Endothelial cell of umbilical vein (primary cell): ENCODE measurements around the gene ZNF580. TPM values are rescaled to one million over a fixed set of nuclear protein-coding genes. Genes with fewer than 3 reads are reported as not detected.

Experiments
- BruUV-seq: library from RNA; stranded (reverse); fragments of 400-500 nt; replicated peaks from 2 replicates; lab custom pipeline; 2021; lab: Mats Ljungman, UMichigan
- CTCF ChIA-PET: fragments of 300-600, 350-600 bp; sonication (Branson Sonifier 250); formaldehyde crosslinking; loops from one replicate; lab custom pipeline; 2021; ENCODE audit warnings: antibody characterized with exemption, inconsistent platforms; lab: Charles Lee
- POLR2A ChIA-PET: fragments of 300-600, 350-600 bp; sonication (Branson Sonifier 250); formaldehyde crosslinking; loops from one replicate; lab custom pipeline; 2021; ENCODE audit warnings: antibody characterized with exemption, inconsistent platforms; lab: Charles Lee
- DNase-seq: peaks from one replicate; pipeline ENCODE4 v3.0.0-alpha.2; 2011; ENCODE audit warnings: low read depth, low spot score
- FAIRE-seq: peaks from 2 replicates; lab custom pipeline; 2011; peaks lifted over from hg19 to GRCh38; lab: Jason Lieb, UNC
- H2AFZ ChIP-seq: 2 replicates; pipeline ENCODE4 v1.6.0; 2012; ENCODE audit warnings: low read depth, low read length, control low read depth, inconsistent platforms
- H3K27ac ChIP-seq: 2 replicates; pipeline ENCODE4 v1.5.1; 2011; ENCODE audit warnings: low read depth, mild to moderate bottlenecking, control low read depth, low read length, moderate library complexity; ENCODE audit not compliant: insufficient read depth
- H3K27me3 ChIP-seq, 2 experiments: 2 replicates each; pipeline versions ENCODE4 v1.6.0 to v1.6.1; 2011; ENCODE audit warnings: low read length in 2 of 2, mixed read lengths in 1 of 2; ENCODE audit not compliant: control insufficient read depth in 2 of 2, insufficient read depth in 2 of 2
- H3K36me3 ChIP-seq, 2 experiments: 2 replicates in 1 of 2; 3 replicates in 1 of 2; pipeline ENCODE4 v1.5.1; 2011; ENCODE audit warnings: low read length in 2 of 2, mild to moderate bottlenecking in 1 of 2, moderate library complexity in 1 of 2; ENCODE audit not compliant: control insufficient read depth in 2 of 2, insufficient read depth in 2 of 2; ENCODE audit errors: extremely low read depth in 1 of 2
- H3K4me1 ChIP-seq: 3 replicates; pipeline ENCODE4 v1.5.1; 2011; ENCODE audit warnings: mild to moderate bottlenecking, low read length; ENCODE audit not compliant: control insufficient read depth, insufficient read depth; ENCODE audit errors: extremely low read depth
- H3K4me2 ChIP-seq: 2 replicates; pipeline ENCODE4 v1.6.1; 2011; ENCODE audit warnings: low read length, control low read depth, mixed read lengths; ENCODE audit not compliant: insufficient read depth
- H3K4me3 ChIP-seq, 3 experiments: fragments of 200-600 bp in 1 of 3; sonication (generic), shearing (Covaris generic) in 1 of 3; replicated peaks in 1 of 3; 2 replicates each; pipeline ENCODE4 v1.5.1; 2011 to 2016; ENCODE audit warnings: control low read depth in 3 of 3, low read length in 3 of 3, mild to moderate bottlenecking in 2 of 3, inconsistent platforms in 1 of 3, low read depth in 1 of 3, moderate library complexity in 1 of 3; ENCODE audit not compliant: insufficient read depth in 1 of 3
- H3K79me2 ChIP-seq: 2 replicates; pipeline ENCODE4 v1.6.0; 2012; ENCODE audit warnings: low read length, inconsistent platforms; ENCODE audit not compliant: control insufficient read depth, insufficient read depth
- H3K9ac ChIP-seq: replicated peaks from 2 replicates; pipeline ENCODE3; 2011; ENCODE audit warnings: low read length, control low read depth; ENCODE audit not compliant: insufficient read depth; ENCODE audit errors: extremely low read depth
- H3K9me1 ChIP-seq: replicated peaks from 3 replicates; pipeline ENCODE4 v1.6.0; 2011; ENCODE audit warnings: mild to moderate bottlenecking, low read length; ENCODE audit not compliant: control insufficient read depth, insufficient read depth; ENCODE audit errors: extremely low read depth
- H3K9me3 ChIP-seq: replicated peaks from 2 replicates; pipeline ENCODE4 v1.5.1; 2012; ENCODE audit warnings: low read length, inconsistent platforms; ENCODE audit not compliant: control insufficient read depth, insufficient read depth
- H4K20me1 ChIP-seq: replicated peaks from 2 replicates; pipeline ENCODE3; 2011; ENCODE audit warnings: mild to moderate bottlenecking, low read length; ENCODE audit not compliant: control insufficient read depth, insufficient read depth; ENCODE audit errors: extremely low read depth
- EZH2 ChIP-seq: IDR thresholded peaks from 2 replicates; pipeline ENCODE4 v1.6.1; 2012; ENCODE audit warnings: borderline replicate concordance, low read depth, mild to moderate bottlenecking, moderate library complexity, low read length, inconsistent platforms; ENCODE audit not compliant: severe bottlenecking
- FOS ChIP-seq: IDR thresholded peaks from 2 replicates; pipeline ENCODE4 v1.6.1; 2011; ENCODE audit warnings: mild to moderate bottlenecking, low read length, moderate library complexity, borderline replicate concordance; ENCODE audit not compliant: insufficient read depth
- GATA2 ChIP-seq: IDR thresholded peaks from 2 replicates; pipeline ENCODE4 v1.7.0; 2011; ENCODE audit warnings: low read depth, mild to moderate bottlenecking, moderate library complexity, mixed read lengths, low read length; ENCODE audit not compliant: insufficient read length, insufficient read depth
- JUN ChIP-seq: IDR thresholded peaks from 2 replicates; pipeline ENCODE4 v1.6.1; 2011; ENCODE audit warnings: borderline replicate concordance, low read depth; ENCODE audit not compliant: insufficient read length, insufficient read depth
- MYC ChIP-seq: IDR thresholded peaks from one replicate; pipeline ENCODE4 v1.6.1; 2011; ENCODE audit warnings: mild to moderate bottlenecking, low read depth, low read length
- POLR2A ChIP-seq: IDR thresholded peaks from 2 replicates; pipeline ENCODE4 v1.6.1; 2012; ENCODE audit warnings: low read depth, mild to moderate bottlenecking, control low read depth, low read length
- POLR2AphosphoS5 ChIP-seq: IDR thresholded peaks from 2 replicates; pipeline ENCODE4 v1.6.1; 2012; ENCODE audit warnings: low read depth, mild to moderate bottlenecking, control low read depth, low read length, moderate library complexity; ENCODE audit not compliant: insufficient read depth
- dilution Hi-C: fragments of 300-500 bp; cut with MboI; formaldehyde crosslinking; loops from one replicate; pipeline ENCODE4 v1.15.0; 2019; ENCODE audit warnings: low sequenced_read_pairs; ENCODE audit not compliant: extremely low pct_ligation_motif_present
- intact Hi-C: fragments of 100-400 bp; cut with micrococcal nuclease; formaldehyde crosslinking; loops from one replicate; pipeline ENCODE4 v1.10.0; 2022
- polyA plus RNA-seq, 4 experiments: library from polyadenylated mRNA; depleted of rRNA in 3 of 4; stranded (reverse) in 3 of 4; unstranded in 1 of 4; fragments of >200 nt; gene quantifications; 2 replicates each; pipeline versions ENCODE4 v1.2.1 to v1.2.3, GENCODE V29; 2011 to 2012; ENCODE audit warnings: missing spikeins in 1 of 4
- total RNA-seq: library from RNA; stranded (reverse); gene quantifications from 2 replicates; pipeline ENCODE4 v1.2.3, GENCODE V29; 2021
- TF ChIP-seq, protein P1 (sequence below): IDR thresholded peaks from 2 replicates; pipeline ENCODE4 v1.6.1; 2011; ENCODE audit not compliant: insufficient read depth, insufficient read length
- TF ChIP-seq, protein P2 (sequence below), 2 donors: IDR thresholded peaks; 1 replicate in 1 of 2; 2 replicates in 1 of 2; pipeline ENCODE4 v1.5.1; 2011; ENCODE audit warnings: low read length in 2 of 2, mild to moderate bottlenecking in 2 of 2, moderate library complexity in 2 of 2, control low read depth in 1 of 2, inconsistent platforms in 1 of 2, low read depth in 1 of 2; ENCODE audit not compliant: insufficient read depth in 1 of 2; ENCODE audit errors: extremely low read depth in 1 of 2

Gene ZNF580
- total and polyA plus RNA-seq, 2 donors (not counting 3 experiments of a cell fraction or from before 2014, with no cell fraction given), result 13.7 to 41.1 TPM

DNA sequence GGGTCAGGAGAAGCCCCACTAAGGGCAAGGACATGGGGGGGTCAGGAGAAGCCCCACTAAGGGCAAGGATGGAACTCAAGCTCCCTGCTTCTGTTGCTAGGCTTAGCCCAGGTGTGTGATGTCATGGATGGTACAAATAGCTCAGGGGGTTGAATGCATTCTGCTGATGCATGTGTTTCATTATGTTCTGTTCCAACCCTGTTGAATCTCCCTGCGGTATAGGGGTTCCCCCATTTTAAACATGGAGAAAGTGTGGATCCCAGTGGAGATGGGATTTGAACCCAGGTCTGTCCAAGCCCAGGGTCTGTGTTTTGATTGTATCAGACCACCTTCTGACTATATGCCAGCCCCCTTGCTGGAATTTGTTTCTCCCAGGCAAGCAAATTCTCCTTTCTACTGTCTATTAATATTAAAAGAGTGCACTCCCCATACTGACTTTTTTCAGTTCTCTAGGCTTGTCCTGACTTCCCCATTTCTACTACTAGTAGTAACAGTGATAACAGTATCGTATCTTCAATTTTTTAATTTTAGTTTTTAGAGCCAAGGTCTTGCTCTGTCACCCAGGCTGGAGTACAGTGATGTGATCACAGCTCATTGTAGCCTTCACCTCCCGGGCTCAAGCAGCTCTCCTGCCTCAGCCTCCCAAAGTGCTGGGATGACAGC lies 28.7 kb upstream of the ZNF580 start:
- Histone ChIP-seq H3K4me3 (no peak overlapping the region), H4K20me1 (no peaks in the 10 kb centered on the region), H3K27me3 (no peaks in the 10 kb centered on the region), H3K4me1 (no peaks in the 10 kb centered on the region), H2AFZ (no peak overlapping the region), H3K36me3 (peaks cover 2 to 24% of the 10 kb centered on the region in 2 experiments), H3K4me2 (no peak overlapping the region), H3K79me2 (peaks cover 21% of the 10 kb centered on the region), H3K9me1 (no peaks in the 10 kb centered on the region), H3K9ac (no peak overlapping the region), H3K9me3 (no peaks in the 10 kb centered on the region), H3K27ac (no peak overlapping the region)
- dilution Hi-C loops (no loop called here), intact Hi-C loops (no loop called here)
- ChIA-PET CTCF (interaction anchor here (1.3 kb wide), 1 partner anchor 20 kb away, joined by 4 read pairs; no protein-coding TSS in a partner anchor), POLR2A (no interaction called here)
- TF ChIP-seq, protein P1, sequence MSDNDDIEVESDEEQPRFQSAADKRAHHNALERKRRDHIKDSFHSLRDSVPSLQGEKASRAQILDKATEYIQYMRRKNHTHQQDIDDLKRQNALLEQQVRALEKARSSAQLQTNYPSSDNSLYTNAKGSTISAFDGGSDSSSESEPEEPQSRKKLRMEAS, result no peak
- TF ChIP-seq EZH2, result no peak
- no peak for TF ChIP-seq POLR2A
- no peak for TF ChIP-seq GATA2
- no peak for TF ChIP-seq JUN
- no peak for TF ChIP-seq POLR2AphosphoS5
- TF ChIP-seq, protein P2, sequence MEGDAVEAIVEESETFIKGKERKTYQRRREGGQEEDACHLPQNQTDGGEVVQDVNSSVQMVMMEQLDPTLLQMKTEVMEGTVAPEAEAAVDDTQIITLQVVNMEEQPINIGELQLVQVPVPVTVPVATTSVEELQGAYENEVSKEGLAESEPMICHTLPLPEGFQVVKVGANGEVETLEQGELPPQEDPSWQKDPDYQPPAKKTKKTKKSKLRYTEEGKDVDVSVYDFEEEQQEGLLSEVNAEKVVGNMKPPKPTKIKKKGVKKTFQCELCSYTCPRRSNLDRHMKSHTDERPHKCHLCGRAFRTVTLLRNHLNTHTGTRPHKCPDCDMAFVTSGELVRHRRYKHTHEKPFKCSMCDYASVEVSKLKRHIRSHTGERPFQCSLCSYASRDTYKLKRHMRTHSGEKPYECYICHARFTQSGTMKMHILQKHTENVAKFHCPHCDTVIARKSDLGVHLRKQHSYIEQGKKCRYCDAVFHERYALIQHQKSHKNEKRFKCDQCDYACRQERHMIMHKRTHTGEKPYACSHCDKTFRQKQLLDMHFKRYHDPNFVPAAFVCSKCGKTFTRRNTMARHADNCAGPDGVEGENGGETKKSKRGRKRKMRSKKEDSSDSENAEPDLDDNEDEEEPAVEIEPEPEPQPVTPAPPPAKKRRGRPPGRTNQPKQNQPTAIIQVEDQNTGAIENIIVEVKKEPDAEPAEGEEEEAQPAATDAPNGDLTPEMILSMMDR (IDR thresholded peaks at IDR 0.05; ENCODE audit: extremely low read depth in 1 of 2, insufficient read depth in 1 of 2, low read depth in 1 of 2, low read length in 2 of 2), result no peak
- no peak for TF ChIP-seq MYC
- TF ChIP-seq FOS, result no peak
- no peak for DNase-seq
- no TSS peak for BruUV-seq
- no peak for FAIRE-seq
